OCI-LY1 (cell line): ENCODE measurements around the gene ZNF223.

Source experiments
- CTCF ChIP-seq: fragments of 200-600 bp; sonication (generic), shearing (Covaris generic); IDR thresholded peaks from 2 replicates; pipeline ENCODE4 v1.5.1; 2017; ENCODE audit warnings: mild to moderate bottlenecking, antibody characterized with exemption, low read length, moderate library complexity, mixed read lengths
- EZH2 ChIP-seq: fragments of 200-600 bp; sonication (generic), shearing (Covaris generic); IDR thresholded peaks from 2 replicates; pipeline ENCODE4 v1.8.0; 2017; ENCODE audit warnings: borderline replicate concordance, mixed run types, mild to moderate bottlenecking, antibody characterized with exemption, low read length, moderate library complexity, mixed read lengths

- TF ChIP-seq CTCF, result no peak
- TF ChIP-seq EZH2, result no peak
Observed at GRCh38 chr19:44024900-44025216, 27.0 kb upstream of the ZNF223 start.
